Tibial artery (tissue), 4 donors: ENCODE data around the gene ATF5.

Source experiments
- DNase-seq, 2 donors: peaks; one replicate each; pipeline ENCODE4 v3.0.0-alpha.2; 2019
- H3K27ac ChIP-seq, 2 donors: fragments of 200-600 bp; sonication (generic) in 1 of 2; 1 replicate in 1 of 2; 2 replicates in 1 of 2; pipeline ENCODE4 v1.5.1; 2018 to 2019; ENCODE audit warnings: mild to moderate bottlenecking in 1 of 2
- H3K27me3 ChIP-seq, 2 donors: fragments of 200-600 bp; sonication (generic) in 1 of 2; one replicate each; pipeline versions ENCODE4 v1.5.1 to v1.6.0; 2016 to 2019
- H3K36me3 ChIP-seq, 3 donors: fragments of 200-600 bp; sonication (generic) in 2 of 3; one replicate each; pipeline ENCODE4 v1.5.1; 2016 to 2019; ENCODE audit warnings: mild to moderate bottlenecking in 2 of 3
- H3K4me1 ChIP-seq, 4 donors: fragments of 200-600 bp; sonication (generic) in 2 of 4; 1 replicate in 3 of 4; 2 replicates in 1 of 4; pipeline ENCODE4 v1.5.1; 2016 to 2019
- H3K4me3 ChIP-seq, 2 donors: fragments of 200-600 bp; sonication (generic) in 1 of 2; 1 replicate in 1 of 2; 2 replicates in 1 of 2; pipeline ENCODE4 v1.5.1; 2018 to 2019; ENCODE audit warnings: mild to moderate bottlenecking in 2 of 2
- H3K9me3 ChIP-seq, 3 donors: fragments of 200-600 bp; sonication (generic) in 1 of 3; one replicate each; pipeline ENCODE4 v1.5.1; 2016 to 2019
- CTCF ChIP-seq, 2 experiments: fragments of 200-600 bp in 1 of 2; fragments of 450-650 bp in 1 of 2; IDR thresholded peaks; one replicate each; pipeline ENCODE4 v1.5.1; 2017 to 2019; ENCODE audit warnings: antibody characterized with exemption in 2 of 2, mild to moderate bottlenecking in 1 of 2, moderate library complexity in 1 of 2
- intact Hi-C: fragments of 100-400 bp; cut with DNase I; formaldehyde crosslinking; loops from one replicate; pipeline ENCODE4 v1.15.0; 2023; ENCODE audit warnings: low total_unique reads

The ATF5 gene

DNA sequence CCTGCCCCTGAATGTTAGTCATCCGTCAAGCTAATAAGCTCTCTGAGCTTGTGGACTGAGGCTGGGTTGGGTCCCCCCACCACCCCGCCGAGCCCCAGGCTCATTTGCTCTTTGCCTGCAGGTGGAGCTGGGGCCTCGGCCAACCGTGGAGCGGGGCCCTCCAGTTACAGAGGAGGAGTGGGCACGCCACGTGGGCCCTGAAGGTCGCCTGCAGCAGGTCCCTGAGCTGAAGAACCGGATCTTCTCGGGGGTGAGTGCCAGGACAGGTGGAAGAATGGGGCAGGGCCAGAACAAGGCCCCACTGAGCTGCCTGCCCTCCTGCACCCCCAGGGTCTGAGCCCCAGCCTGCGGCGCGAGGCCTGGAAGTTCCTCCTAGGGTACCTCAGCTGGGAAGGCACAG, 46.4 kb upstream of the ATF5 start:
- intact Hi-C loops, result no loop called here
- no peak for DNase-seq
- TF ChIP-seq CTCF (IDR thresholded peaks at IDR 0.05), result no peak
- peaks cover 0 to 15% (median 11%) of the 10 kb centered on the region in 4 donors for H3K4me1 ChIP-seq
- H3K27ac ChIP-seq, result no peak overlapping the region
- H3K27me3 ChIP-seq, result no peaks in the 10 kb centered on the region
- no peaks in the 10 kb centered on the region for H3K9me3 ChIP-seq
- H3K4me3 ChIP-seq, result no peak overlapping the region
- H3K36me3 ChIP-seq, result peaks cover 62 to 89% (median 75%) of the 10 kb centered on the region in 3 donors

DNA sequence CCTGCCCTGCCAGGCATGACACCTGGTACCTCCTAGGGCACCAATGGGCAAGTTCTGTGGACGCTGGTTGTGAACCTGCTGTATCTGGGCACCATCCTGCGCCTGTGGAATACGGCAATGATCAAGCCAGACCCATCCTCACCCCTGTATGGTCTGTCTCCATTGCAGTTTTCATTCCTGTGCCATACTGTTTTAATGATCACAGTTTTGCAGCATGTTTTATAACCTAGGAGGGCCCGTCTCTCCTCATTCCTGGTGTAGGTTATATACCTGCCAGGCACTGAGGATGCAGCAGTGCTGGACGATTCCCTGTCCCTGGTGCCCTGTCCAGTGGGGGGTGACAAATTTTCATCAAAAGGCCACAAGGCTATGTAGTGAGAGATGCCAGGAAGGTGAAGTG, 45.9 kb upstream of the ATF5 start:
- Histone ChIP-seq H3K36me3 (peaks cover 62 to 93% (median 79%) of the 10 kb centered on the region in 3 donors), H3K27ac (no peak overlapping the region), H3K4me1 (peaks cover 0 to 15% (median 10%) of the 10 kb centered on the region in 4 donors), H3K9me3 (no peaks in the 10 kb centered on the region), H3K4me3 (no peak overlapping the region), H3K27me3 (no peaks in the 10 kb centered on the region)
- intact Hi-C loops, result no loop called here
- TF ChIP-seq CTCF (IDR thresholded peaks at IDR 0.05), result no peak
- DNase-seq, result no peak

DNA sequence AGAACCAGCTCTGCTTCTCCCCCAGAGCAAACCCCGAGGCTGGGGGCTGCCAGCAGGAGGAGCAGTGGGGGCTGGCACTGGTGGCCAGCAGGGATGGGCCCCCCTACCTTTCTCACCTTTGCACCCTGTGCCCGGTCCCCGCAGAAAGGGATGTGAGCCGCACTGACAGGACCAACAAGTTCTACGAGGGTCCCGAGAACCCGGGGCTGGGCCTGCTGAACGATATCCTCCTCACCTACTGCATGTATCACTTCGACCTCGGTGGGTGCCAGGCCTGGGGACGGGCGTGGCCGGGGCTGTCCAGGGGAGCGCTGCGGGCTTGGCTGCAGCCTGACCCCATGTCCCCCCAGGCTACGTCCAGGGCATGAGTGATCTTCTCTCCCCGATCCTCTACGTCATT, 44.9 kb upstream of the ATF5 start:
- Histone ChIP-seq H3K9me3 (no peaks in the 10 kb centered on the region), H3K4me3 (no peak overlapping the region), H3K4me1 (peaks cover 0 to 5% (median under 1%) of the 10 kb centered on the region in 4 donors), H3K27ac (no peak overlapping the region), H3K27me3 (no peaks in the 10 kb centered on the region), H3K36me3 (peaks cover 61 to 100% (median 81%) of the 10 kb centered on the region in 3 donors)
- intact Hi-C loops, result no loop called here
- DNase-seq, result no peak
- TF ChIP-seq CTCF (IDR thresholded peaks at IDR 0.05), result no peak

- H3K4me1 ChIP-seq, result peaks cover 0 to 2% (median 1%) of the 10 kb centered on the region in 4 donors
- no peak for TF ChIP-seq CTCF (IDR thresholded peaks at IDR 0.05)
Measured at GRCh38 chr19:49884760-49885159, 44.2 kb upstream of the ATF5 start.

GRCh38 chr19:49887037-49887664, 41.9 kb upstream of the ATF5 start:
- intact Hi-C loops, result no loop called here
- DNase-seq, result no peak
- no peak overlapping the region for H3K27ac ChIP-seq
- peaks cover 0 to 15% (median 11%) of the 10 kb centered on the region in 4 donors for H3K4me1 ChIP-seq
- no peak for TF ChIP-seq CTCF (IDR thresholded peaks at IDR 0.05)
- H3K4me3 ChIP-seq, result no peak overlapping the region
- no peaks in the 10 kb centered on the region for H3K9me3 ChIP-seq
- peaks cover 31 to 71% (median 51%) of the 10 kb centered on the region in 3 donors for H3K36me3 ChIP-seq
- H3K27me3 ChIP-seq, result peaks cover 0 to 21% of the 10 kb centered on the region in 2 donors

More at GRCh38 chr19:49884760-49885159, 44.2 kb upstream of the ATF5 start:
- DNase-seq, result no peak
- Histone ChIP-seq H3K9me3 (no peaks in the 10 kb centered on the region), H3K27ac (no peak overlapping the region), H3K36me3 (peaks cover 55 to 95% (median 74%) of the 10 kb centered on the region in 3 donors), H3K4me3 (no peak overlapping the region), H3K27me3 (peaks cover 0 to 1% of the 10 kb centered on the region in 2 donors)
- intact Hi-C loops, result no loop called here
